Fibroblast of skin of scalp (primary cell): ENCODE data around the gene APOA5.
A peak's percentile ranks its signal among the peaks of the same experiment; 100 is the strongest.
"Not testable (repeated sequence)": the region's sequence is repeated elsewhere in the genome, so short reads cannot be mapped to it uniquely, and the experiment has no call there.

ENCODE experiments used
- DNase-seq: peaks from one replicate; pipeline ENCODE4 v3.0.0-alpha.2; 2013

Gene APOA5

DNA sequence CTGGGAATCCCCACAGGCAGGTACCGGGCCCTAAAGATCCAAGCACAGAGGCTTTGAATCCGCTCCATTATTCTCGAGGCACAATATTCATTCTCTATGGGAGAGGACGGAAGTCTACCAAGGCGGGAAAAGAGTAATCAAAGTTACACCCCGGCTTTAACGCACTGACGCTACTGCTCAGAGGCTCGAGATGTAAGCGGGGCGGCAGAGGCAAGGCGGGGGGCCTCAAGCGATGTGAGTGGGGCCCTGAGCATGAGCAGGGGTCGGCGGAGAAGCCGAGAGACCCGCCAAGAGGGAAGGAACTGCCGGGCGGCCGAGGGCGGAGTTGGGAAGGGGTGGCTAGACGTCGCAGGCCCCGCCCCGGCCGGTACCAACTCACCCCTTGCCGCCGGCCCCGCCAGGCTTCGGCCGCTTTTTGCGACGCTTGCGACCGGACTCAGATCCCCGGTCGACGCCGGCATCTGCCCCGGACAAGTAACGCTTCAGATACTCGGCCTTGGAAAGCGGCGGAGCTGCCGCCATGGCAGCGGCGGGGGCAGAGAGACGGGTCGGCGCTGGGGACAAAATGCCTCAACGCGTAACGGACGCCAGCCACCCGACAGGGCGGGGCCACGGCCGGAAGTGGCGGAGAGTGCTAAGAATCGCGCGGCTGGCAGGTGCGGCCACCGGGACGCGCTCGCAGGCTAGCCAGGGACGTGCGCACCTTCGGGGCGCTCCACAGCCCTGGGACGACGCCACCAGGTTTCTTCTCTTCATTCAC is 19.1 kb downstream of the APOA5 start, which contains the start of gene BUD13:
Gene BUD13 (minus strand): TSS at position 545 of the 760 bp plus-strand sequence. CDS start 23 bp downstream, at position 522.
- peak; percentile 82 for DNase-seq

DNA sequence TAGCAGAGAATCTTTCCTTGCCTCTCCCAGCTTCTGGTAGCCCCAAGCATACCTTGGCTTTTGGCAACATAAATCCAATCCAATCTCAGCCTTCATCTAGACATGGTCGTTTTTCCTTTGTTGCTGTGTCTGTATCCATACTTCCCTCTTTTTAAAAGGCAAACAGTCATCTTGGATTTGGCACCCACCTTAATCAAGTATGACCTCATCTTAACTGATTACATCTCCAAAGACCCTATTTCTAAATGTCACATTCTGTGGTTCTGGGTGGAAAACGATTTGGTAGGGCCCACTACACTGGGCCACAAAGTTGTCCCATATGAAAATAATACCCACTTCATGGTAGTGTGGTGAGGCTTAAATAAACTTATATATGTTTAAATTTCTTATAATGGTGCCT is 19.7 kb downstream of the APOA5 start:
- DNase-seq: no peak

DNA sequence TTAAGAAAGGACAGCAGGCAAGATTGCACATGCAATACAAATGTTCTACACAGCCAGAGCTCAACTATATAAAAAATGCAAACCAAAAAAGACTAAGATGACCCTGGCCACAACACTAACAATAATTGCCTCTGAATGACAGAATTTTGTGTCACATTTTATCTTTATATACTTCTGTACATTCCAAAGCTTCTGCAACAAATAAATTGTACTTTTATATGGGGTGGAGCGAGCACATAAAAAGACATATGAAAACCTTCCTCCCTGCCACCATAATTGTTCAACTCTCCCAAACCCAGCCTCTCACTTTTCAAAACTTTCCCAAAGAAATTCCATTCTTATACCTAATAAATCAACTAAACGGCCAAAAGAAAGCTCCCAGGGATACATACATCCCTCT is 29.5 kb downstream of the APOA5 start:
- DNase-seq: no peak

DNA sequence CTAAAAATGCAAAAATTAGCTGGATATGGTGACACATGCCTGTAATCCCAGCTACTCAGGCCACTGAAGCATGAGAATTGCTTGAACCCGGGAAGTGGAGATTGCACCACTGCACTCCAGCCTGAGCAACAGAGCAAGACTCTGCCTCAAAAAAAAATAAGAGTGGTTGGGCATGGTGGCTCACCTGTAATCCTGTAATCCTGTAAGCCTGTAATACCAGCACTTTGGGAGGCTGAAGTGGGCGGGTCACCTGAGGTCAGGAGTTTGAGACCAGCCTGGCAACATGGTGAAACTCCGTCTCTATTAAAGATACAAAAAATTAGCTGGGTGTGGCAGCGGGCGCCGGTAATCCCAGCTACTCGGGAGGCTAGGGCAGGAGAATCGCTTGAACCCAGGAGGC is 35.6 kb downstream of the APOA5 start:
- not testable (repeated sequence) for DNase-seq

DNA sequence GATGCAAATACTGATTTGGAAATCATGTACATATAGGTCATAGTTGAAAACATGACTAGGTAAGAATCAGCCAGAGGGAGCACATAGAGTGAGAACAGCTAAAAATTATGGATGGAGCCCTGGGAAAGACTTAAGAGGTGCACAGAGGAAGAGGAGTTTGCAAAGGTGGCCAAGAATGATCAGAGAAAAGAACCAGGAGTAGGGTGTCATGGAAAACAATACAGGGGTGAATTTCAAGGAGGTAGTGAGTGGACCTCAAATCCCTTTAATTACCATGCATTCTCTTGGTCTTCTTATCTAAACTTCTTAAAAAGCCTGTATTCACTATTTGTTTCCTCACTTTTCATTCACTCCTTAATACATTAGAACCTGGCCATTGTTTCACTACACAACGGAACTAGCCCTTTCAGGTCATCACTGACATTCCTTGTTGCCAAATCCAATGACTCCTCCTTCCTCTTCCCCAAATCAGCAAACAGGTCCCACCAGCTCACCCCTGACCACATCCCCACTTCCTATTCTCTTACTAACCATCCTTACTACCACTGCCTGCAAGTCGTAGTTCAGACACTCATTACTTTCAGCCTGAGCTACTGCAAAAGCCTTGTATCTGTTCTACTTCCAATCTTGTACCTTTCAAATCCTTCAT is 41.5 kb downstream of the APOA5 start:
- no peak for DNase-seq

DNA sequence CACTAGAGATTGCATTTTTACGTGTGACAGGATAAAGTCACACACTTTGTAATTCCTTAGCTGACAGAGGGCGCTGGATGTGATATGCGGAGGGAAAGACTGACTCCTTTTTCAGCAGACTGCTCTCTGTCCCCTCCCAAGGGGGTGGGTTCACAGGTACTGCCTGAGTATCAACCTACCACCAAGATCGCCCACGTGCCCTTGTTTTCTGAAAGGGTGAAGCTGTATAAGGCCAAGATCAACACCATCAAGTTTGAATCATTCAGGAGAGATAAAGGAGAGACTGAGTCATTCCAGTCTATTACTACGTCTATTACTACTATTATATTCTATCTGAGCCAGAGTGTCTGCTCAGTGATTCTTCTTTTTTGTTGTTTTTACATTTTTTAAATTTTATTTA is 49.6 kb downstream of the APOA5 start:
- no peak for DNase-seq

DNA sequence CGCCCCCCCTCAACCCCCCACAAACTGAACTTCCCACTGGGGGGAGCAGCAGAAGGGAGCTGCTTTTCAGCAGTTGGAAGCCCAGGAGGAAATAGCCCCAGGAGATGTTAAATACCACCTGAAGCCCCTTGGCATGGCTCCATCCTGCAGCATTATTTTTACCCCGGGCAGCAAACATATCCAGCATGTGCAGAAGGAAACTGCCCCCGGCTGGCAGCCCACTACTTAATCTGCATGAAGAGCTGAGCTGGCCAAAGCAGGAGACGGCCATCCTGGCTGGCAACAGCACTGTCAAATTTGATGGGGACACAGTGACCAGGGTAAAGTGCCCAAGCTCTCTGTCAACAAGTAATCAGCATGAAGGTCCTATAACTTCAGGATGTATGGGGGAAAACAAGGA is 50.9 kb downstream of the APOA5 start:
- no peak for DNase-seq
